ENCODE results near the gene CFHR4. TPM values are rescaled to one million over a fixed set of nuclear protein-coding genes. Genes with fewer than 3 reads are reported as not detected.
"Not testable (repeated sequence)": the region's sequence is repeated elsewhere in the genome, so short reads cannot be mapped to it uniquely, and the experiment has no call there.

The CFHR4 gene
- total and polyA plus RNA-seq, 8 donors, result 0.35 TPM; not detected in 7

DNA sequence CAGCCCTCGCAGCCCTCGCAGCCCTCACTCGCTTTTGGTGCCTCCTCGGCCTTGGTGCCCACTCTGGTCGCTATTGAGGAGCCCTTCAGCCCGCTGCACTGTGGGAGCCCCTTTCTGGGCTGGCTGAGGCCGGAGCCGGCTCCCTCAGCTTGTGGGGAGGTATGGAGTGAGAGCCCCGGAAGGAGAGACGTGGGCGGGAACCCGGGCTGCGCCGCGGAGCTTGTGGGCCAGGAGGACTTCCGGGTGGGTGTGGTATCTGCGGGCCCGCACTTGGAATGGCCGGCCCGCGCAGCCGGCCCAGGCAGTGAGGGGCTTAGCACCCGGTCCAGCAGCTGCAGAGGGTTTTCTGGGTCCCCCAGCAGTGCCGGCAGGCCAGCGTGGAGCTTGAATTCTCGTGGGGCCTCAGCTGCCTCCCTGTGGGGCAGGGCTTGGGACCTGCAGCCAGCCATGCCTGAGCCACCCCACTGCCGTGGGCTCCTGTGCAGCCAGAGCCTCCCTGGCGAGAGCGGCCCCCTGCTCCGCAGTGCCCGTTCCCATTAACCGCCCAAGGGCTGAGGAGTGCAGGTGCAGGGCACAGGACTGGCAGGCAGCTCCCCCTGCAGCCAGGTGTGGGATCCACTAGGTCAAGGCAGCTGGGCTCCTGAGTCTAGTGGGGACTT is 45.8 kb downstream of the CFHR4 start:
- DNase-seq, result peak in 1 of 6 donors; percentile 47

DNA sequence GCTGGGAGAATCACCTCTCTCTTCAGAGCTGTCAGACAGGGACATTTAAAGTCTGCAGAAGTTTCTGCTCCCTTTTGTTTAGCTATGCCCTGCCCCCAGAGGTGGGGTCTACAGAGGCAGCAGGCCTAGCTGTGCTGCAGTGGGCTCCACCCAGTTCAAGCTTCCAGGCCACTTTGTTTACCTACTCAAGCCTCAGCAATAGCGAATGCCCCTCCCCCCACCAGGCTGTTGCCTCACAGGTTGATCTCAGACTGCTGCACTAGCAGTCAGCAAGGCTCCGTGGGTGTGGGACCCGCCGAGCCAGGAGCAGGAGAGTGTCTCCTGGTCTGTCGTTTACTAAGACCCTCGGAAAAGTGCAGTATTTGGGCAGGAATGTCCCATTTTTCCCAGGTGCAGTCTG is 53.6 kb downstream of the CFHR4 start:
- H3K36me3 ChIP-seq; ATAC-seq; intact Hi-C loops (cut with DNase I); H3K27ac ChIP-seq; H3K27me3 ChIP-seq; H3K4me1 ChIP-seq; H3K9me3 ChIP-seq; FAIRE-seq; H3K4me3 ChIP-seq: not testable (repeated sequence)
- WGBS, 2 donors, result 35 to 50% methylated on average over 6 of the region's 6 CpGs
- peak in 1 of 6 donors; percentile 28 for DNase-seq

More for the DNA sequence above, 45.8 kb downstream of the CFHR4 start:
- Histone ChIP-seq H3K36me3 (no peaks in the 10 kb centered on the region), H3K4me3 (no peak overlapping the region), H3K9me3 (no peaks in the 10 kb centered on the region), H3K27me3 (no peaks in the 10 kb centered on the region), H3K4me1 (no peaks in the 10 kb centered on the region), H3K27ac (no peak overlapping the region)
- FAIRE-seq (no peak), ATAC-seq (no peak)
- TF ChIP-seq, protein P1, sequence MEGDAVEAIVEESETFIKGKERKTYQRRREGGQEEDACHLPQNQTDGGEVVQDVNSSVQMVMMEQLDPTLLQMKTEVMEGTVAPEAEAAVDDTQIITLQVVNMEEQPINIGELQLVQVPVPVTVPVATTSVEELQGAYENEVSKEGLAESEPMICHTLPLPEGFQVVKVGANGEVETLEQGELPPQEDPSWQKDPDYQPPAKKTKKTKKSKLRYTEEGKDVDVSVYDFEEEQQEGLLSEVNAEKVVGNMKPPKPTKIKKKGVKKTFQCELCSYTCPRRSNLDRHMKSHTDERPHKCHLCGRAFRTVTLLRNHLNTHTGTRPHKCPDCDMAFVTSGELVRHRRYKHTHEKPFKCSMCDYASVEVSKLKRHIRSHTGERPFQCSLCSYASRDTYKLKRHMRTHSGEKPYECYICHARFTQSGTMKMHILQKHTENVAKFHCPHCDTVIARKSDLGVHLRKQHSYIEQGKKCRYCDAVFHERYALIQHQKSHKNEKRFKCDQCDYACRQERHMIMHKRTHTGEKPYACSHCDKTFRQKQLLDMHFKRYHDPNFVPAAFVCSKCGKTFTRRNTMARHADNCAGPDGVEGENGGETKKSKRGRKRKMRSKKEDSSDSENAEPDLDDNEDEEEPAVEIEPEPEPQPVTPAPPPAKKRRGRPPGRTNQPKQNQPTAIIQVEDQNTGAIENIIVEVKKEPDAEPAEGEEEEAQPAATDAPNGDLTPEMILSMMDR (IDR thresholded peaks at IDR 0.05), result no peak
- 84 to 91% methylated on average over 31 to 32 of the region's 32 CpGs for WGBS, 2 donors
- intact Hi-C loops (cut with DNase I), result no loop called here

DNA sequence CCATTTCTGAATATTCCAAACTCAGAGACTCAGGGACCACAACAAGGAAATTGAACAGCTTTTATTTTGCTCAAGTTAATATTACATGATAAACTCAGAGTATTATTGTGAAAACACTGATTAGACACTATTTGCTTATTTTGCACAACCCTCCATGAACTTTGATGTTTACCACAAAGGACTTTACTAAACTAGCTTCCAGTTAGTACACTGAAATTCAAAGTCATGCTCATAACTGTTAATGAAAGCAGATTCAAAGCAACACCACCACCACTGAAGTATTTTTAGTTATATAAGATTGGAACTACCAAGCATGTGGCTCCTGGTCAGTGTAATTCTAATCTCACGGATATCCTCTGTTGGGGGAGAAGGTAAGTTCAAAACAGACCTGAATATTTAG is 55.7 kb downstream of the CFHR4 start, which contains the start of gene CFHR2:
Gene CFHR2 (plus strand): TSS at position 171 of the 400 bp plus-strand sequence. CDS start 143 bp downstream, at position 314.
- FAIRE-seq; intact Hi-C loops (cut with DNase I); H3K27me3 ChIP-seq; DNase-seq; ATAC-seq; H3K4me3 ChIP-seq; H3K9me3 ChIP-seq; H3K36me3 ChIP-seq; H3K4me1 ChIP-seq; H3K27ac ChIP-seq: not testable (repeated sequence)
- WGBS, 2 donors, result no CpG with 5 or more reads among the region's 1 CpG

DNA sequence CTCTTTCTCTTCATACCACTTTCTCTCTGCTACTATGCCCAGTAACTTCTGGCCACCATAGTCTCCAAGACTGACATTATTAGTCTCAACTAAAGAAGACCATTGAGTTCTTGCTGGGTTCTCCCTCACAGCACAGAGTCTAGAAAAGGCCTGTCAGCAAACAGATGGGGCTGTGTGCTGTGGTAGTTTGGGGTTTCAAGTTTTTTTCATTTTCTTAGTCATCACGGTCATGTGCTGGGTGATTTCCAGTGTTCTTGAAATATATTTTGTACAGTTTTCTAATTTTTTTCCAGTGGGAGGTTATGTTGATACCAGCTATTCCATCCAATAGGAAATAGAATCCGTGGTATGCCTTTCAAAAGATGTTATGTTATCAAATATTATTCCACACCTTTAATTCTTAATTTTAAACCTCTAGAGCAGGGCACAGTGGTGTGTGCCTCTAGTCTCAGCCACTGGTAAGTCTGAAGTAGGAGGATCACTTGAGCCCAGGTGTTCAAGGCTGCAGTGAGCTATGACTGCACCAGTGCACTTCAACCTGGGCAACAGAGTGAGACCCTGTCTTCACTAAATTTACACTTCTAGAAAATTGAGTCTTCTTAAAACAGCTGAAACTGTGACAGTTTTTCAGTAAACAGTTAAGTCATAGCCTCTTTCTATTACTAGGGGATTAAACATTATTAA is 64.0 kb downstream of the CFHR4 start:
- no peak for ATAC-seq
- WGBS, 2 donors, result 47 to 54% methylated on average over 2 of the region's 2 CpGs
- H3K4me3 ChIP-seq, result no peak overlapping the region
- no peaks in the 10 kb centered on the region for H3K27me3 ChIP-seq
- DNase-seq, result no peak
- H3K27ac ChIP-seq, result no peak overlapping the region
- no peaks in the 10 kb centered on the region for H3K36me3 ChIP-seq
- no peak for FAIRE-seq
- intact Hi-C loops (cut with DNase I), result no loop called here
- no peaks in the 10 kb centered on the region for H3K4me1 ChIP-seq
- TF ChIP-seq, protein P1 (IDR thresholded peaks at IDR 0.05), result no peak
- H3K9me3 ChIP-seq, result no peaks in the 10 kb centered on the region

DNA sequence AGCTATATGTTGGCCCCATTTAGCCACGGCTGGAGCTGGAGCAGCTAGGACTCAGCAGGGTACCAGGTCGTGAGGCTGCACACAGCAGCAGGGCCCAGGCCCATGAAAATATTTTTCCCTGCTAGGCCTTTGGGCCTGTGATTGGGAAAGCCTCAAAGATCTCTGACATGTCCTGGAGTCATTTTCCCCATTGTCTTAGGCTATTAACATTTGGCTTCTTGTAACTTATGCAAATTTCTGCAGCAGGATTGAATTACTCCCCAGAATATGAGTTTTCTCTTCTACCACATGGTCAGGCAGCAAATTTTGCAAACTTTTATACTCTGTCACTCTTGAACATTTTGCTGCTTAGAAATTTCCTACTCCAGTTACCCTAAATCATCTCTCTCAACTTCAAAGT is 66.9 kb downstream of the CFHR4 start:
- Histone ChIP-seq H3K4me3 (no peak overlapping the region), H3K27ac (no peak overlapping the region), H3K9me3 (no peaks in the 10 kb centered on the region), H3K27me3 (no peaks in the 10 kb centered on the region), H3K4me1 (no peaks in the 10 kb centered on the region), H3K36me3 (no peaks in the 10 kb centered on the region)
- WGBS, 2 donors, result 35 to 59% methylated on average over 2 of the region's 2 CpGs
- TF ChIP-seq, protein P1 (IDR thresholded peaks at IDR 0.05), result no peak
- ATAC-seq (no peak), FAIRE-seq (no peak), DNase-seq (no peak)
- intact Hi-C loops (cut with DNase I), result no loop called here

DNA sequence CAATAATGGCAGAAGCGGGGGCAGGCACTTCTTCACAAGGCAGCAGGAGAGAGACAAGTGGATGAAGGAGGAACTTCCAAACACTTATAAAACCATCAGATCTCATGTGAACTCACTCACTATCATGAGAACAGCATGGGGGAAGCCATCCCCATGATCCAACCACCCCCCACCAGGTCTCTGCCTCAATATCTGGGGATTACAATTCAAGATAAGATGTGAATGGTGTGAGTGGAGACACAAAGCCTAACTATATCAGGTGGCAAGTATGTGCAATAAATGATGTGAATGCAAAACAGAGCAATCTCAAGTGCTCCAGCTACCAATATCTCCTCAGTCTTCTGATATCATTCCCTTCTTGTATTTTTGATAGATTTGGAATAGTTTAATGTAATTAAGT is 68.1 kb downstream of the CFHR4 start:
- FAIRE-seq (no peak), DNase-seq (no peak), ATAC-seq (no peak)
- no peaks in the 10 kb centered on the region for H3K36me3 ChIP-seq
- no peaks in the 10 kb centered on the region for H3K27me3 ChIP-seq
- H3K4me3 ChIP-seq, result no peak overlapping the region
- H3K4me1 ChIP-seq, result no peaks in the 10 kb centered on the region
- TF ChIP-seq, protein P1 (IDR thresholded peaks at IDR 0.05), result no peak
- no peak overlapping the region for H3K27ac ChIP-seq
- H3K9me3 ChIP-seq, result no peaks in the 10 kb centered on the region
- intact Hi-C loops (cut with DNase I), result no loop called here
- WGBS, 2 donors, result 88 to 95% methylated on average over 1 of the region's 1 CpG
